ENCODE measurements around the gene DCST2. TPM values are rescaled to one million over a fixed set of nuclear protein-coding genes. Genes with fewer than 3 reads are reported as not detected.

DCST2 gene
- total RNA-seq, 1 experiment from 2014 or later: 0.21 TPM

DNA sequence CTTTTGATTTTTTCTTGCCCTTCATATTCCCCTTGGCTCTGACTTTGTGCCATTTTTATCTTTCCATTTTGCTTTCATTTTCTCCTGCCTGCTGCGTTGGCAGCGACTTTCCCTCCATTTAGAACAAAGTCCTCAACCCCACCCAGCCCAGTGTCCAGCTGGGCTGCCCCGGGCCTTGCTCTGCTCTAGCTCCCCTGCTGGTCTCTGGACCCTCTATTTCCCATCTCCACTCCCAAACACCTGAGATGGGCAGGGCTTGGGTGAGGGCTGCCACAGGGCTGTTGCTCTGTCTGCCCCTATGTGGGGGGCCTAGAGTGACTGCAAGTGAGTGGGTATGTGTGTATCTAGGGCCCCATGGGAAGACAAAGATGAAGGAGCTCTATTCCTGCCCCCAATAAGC lies 10.2 kb upstream of the DCST2 start:
- POLR2A ChIA-PET (ENCODE audit: low non-redundant PET): no interaction called here

DNA sequence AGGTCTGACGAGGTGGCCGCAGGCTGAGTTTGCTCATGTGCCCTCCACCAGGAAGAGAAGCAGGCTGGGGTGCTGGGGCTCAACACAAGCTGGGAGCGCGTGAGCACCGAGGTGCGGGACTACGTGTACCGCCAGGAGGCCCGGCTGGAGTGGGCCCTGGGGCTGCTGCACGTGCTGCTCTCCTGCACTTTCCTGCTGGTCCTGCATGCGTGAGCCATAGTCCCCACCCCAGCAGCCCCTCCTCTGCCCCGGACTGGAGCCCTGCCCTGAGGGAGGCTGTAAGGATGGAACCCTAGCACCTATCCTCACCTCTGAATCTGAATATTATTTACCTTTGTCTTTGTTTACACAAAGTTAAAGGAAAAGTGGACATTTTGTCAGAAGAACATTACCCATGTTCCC lies 9.7 kb upstream of the DCST2 start:
- TF ChIP-seq EZH2 (IDR thresholded peaks at IDR 0.05; ENCODE audit: borderline replicate concordance, low read depth, low read length, poor library complexity, severe bottlenecking): no peak
- TF ChIP-seq, protein P1, sequence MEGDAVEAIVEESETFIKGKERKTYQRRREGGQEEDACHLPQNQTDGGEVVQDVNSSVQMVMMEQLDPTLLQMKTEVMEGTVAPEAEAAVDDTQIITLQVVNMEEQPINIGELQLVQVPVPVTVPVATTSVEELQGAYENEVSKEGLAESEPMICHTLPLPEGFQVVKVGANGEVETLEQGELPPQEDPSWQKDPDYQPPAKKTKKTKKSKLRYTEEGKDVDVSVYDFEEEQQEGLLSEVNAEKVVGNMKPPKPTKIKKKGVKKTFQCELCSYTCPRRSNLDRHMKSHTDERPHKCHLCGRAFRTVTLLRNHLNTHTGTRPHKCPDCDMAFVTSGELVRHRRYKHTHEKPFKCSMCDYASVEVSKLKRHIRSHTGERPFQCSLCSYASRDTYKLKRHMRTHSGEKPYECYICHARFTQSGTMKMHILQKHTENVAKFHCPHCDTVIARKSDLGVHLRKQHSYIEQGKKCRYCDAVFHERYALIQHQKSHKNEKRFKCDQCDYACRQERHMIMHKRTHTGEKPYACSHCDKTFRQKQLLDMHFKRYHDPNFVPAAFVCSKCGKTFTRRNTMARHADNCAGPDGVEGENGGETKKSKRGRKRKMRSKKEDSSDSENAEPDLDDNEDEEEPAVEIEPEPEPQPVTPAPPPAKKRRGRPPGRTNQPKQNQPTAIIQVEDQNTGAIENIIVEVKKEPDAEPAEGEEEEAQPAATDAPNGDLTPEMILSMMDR (conservative IDR thresholded peaks at IDR 0.05; ENCODE audit: low read depth, low read length): no peak
- POLR2A ChIA-PET (ENCODE audit: low non-redundant PET): interaction anchor here (0.7 kb wide), 1 partner anchor 720 kb away, joined by 3 read pairs; no protein-coding TSS in a partner anchor
- no TSS peak for BruUV-seq (replicated peaks)
- Histone ChIP-seq H3K4me1 (ENCODE audit: insufficient read depth, low read length, poor library complexity, severe bottlenecking) (no peaks in the 10 kb centered on the region), H3K27me3 (replicated peaks; ENCODE audit: insufficient read depth, low read depth, low read length, poor library complexity) (no peaks in the 10 kb centered on the region), H3K36me3 (ENCODE audit: insufficient read depth, low read length, poor library complexity, severe bottlenecking) (no peaks in the 10 kb centered on the region), H3K27ac (ENCODE audit: low read depth, low read length, poor library complexity, severe bottlenecking) (no peak overlapping the region), H3K4me3 (ENCODE audit: low read depth, low read length, poor library complexity, severe bottlenecking) (no peak overlapping the region), H3K9me3 (ENCODE audit: low read depth, low read length, poor library complexity, severe bottlenecking) (no peaks in the 10 kb centered on the region)
- CTCF ChIA-PET: interaction anchor here (1.0 kb wide), 1 partner anchor 26 kb away, joined by 6 read pairs; no protein-coding TSS in a partner anchor
- no peak for DNase-seq (ENCODE audit: low spot score)
- intact Hi-C loops (cut with micrococcal nuclease; ENCODE audit: unreplicated experiment): no loop called here

More for the DNA sequence above, 10.2 kb upstream of the DCST2 start:
- H3K27ac ChIP-seq (ENCODE audit: low read depth, low read length, poor library complexity, severe bottlenecking): no peak overlapping the region
- CTCF ChIA-PET: interaction anchor here (0.6 to 1.0 kb wide), 3 partner anchors 26 to 74 kb away, joined by 3 to 6 read pairs (median 3); no protein-coding TSS in a partner anchor
- BruUV-seq (replicated peaks): no TSS peak
- H3K36me3 ChIP-seq (ENCODE audit: insufficient read depth, low read length, poor library complexity, severe bottlenecking): no peaks in the 10 kb centered on the region
- no peaks in the 10 kb centered on the region for H3K27me3 ChIP-seq (replicated peaks; ENCODE audit: insufficient read depth, low read depth, low read length, poor library complexity)
- no peak overlapping the region for H3K4me3 ChIP-seq (ENCODE audit: low read depth, low read length, poor library complexity, severe bottlenecking)
- no peaks in the 10 kb centered on the region for H3K4me1 ChIP-seq (ENCODE audit: insufficient read depth, low read length, poor library complexity, severe bottlenecking)
- H3K9me3 ChIP-seq (ENCODE audit: low read depth, low read length, poor library complexity, severe bottlenecking): no peaks in the 10 kb centered on the region
- no peak for DNase-seq (ENCODE audit: low spot score)
- intact Hi-C loops (cut with micrococcal nuclease; ENCODE audit: unreplicated experiment): no loop called here
- no peak for TF ChIP-seq EZH2 (IDR thresholded peaks at IDR 0.05; ENCODE audit: borderline replicate concordance, low read depth, low read length, poor library complexity, severe bottlenecking)
- TF ChIP-seq, protein P1 (conservative IDR thresholded peaks at IDR 0.05; ENCODE audit: low read depth, low read length): no peak

DNA sequence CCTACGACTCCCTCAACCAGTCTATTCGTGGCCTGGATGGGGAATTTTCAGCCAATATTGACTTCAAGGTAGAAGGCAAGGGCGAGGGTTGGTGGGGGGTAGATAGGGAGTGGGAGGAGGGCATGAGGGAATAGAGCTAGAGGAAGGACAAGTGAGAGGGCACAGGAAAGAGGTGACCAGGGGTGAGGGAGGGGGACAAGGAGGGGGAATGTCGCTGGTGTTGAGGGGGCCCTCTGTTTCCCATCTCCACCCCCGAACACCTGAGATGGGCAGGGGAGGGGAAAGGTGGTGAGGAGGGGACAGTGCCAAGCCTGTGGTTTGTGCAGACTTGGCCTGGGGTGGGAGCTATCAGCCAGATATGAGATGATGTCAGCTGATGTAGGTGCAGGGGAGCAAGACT lies 9.2 kb upstream of the DCST2 start:
- DNase-seq (ENCODE audit: low spot score): no peak
- Histone ChIP-seq H3K27ac (ENCODE audit: low read depth, low read length, poor library complexity, severe bottlenecking) (no peak overlapping the region), H3K4me1 (ENCODE audit: insufficient read depth, low read length, poor library complexity, severe bottlenecking) (no peaks in the 10 kb centered on the region), H3K27me3 (replicated peaks; ENCODE audit: insufficient read depth, low read depth, low read length, poor library complexity) (no peaks in the 10 kb centered on the region), H3K9me3 (ENCODE audit: low read depth, low read length, poor library complexity, severe bottlenecking) (no peaks in the 10 kb centered on the region), H3K4me3 (ENCODE audit: low read depth, low read length, poor library complexity, severe bottlenecking) (no peak overlapping the region), H3K36me3 (ENCODE audit: insufficient read depth, low read length, poor library complexity, severe bottlenecking) (no peaks in the 10 kb centered on the region)
- CTCF ChIA-PET: no interaction called here
- no TSS peak for BruUV-seq (replicated peaks)
- intact Hi-C loops (cut with micrococcal nuclease; ENCODE audit: unreplicated experiment): no loop called here
- TF ChIP-seq, protein P1 (conservative IDR thresholded peaks at IDR 0.05; ENCODE audit: low read depth, low read length): no peak
- no peak for TF ChIP-seq EZH2 (IDR thresholded peaks at IDR 0.05; ENCODE audit: borderline replicate concordance, low read depth, low read length, poor library complexity, severe bottlenecking)
- POLR2A ChIA-PET (ENCODE audit: low non-redundant PET): interaction anchor here (0.7 kb wide), 1 partner anchor 719 kb away, joined by 3 read pairs; no protein-coding TSS in a partner anchor
